Gastrocnemius medialis (tissue), 4 donors: ENCODE results near the gene CD163L1. TPM values are rescaled to one million over a fixed set of nuclear protein-coding genes. Genes with fewer than 3 reads are reported as not detected.

Experiments
- ATAC-seq, 2 donors: fragments of 150-250 bp; one replicate each; pipeline ENCODE4 v1.9.1; 2016
- DNase-seq, 2 donors: peaks; one replicate each; pipeline ENCODE4 v3.0.0-alpha.2; 2019
- H3K27ac ChIP-seq, 4 donors: fragments of 200-600 bp; sonication (generic); 1 replicate in 1 of 4; 2 replicates in 3 of 4; pipeline ENCODE4 v1.5.1; 2016 to 2018; ENCODE audit warnings: mild to moderate bottlenecking in 2 of 4, moderate library complexity in 1 of 4
- H3K27me3 ChIP-seq, 3 donors: fragments of 200-600 bp; sonication (generic) in 2 of 3; 1 replicate in 1 of 3; 2 replicates in 2 of 3; pipeline versions ENCODE4 v1.5.1 to v1.6.0; 2016 to 2019; ENCODE audit warnings: mild to moderate bottlenecking in 1 of 3, moderate library complexity in 1 of 3
- H3K36me3 ChIP-seq, 2 donors: fragments of 200-600 bp; sonication (generic) in 1 of 2; one replicate each; pipeline ENCODE4 v1.5.1; 2017 to 2018
- H3K4me1 ChIP-seq, 2 donors: fragments of 200-600 bp; sonication (generic) in 1 of 2; one replicate each; pipeline ENCODE4 v1.5.1; 2016 to 2017; ENCODE audit warnings: mild to moderate bottlenecking in 2 of 2
- H3K4me3 ChIP-seq, 4 donors: fragments of 200-600 bp; sonication (generic) in 3 of 4; 1 replicate in 1 of 4; 2 replicates in 3 of 4; pipeline ENCODE4 v1.5.1; 2016 to 2019; ENCODE audit warnings: mild to moderate bottlenecking in 2 of 4
- H3K9me3 ChIP-seq, 3 donors: fragments of 200-600 bp; sonication (generic) in 2 of 3; 1 replicate in 1 of 3; 2 replicates in 2 of 3; pipeline ENCODE4 v1.5.1; 2016 to 2019
- POLR2A ChIP-seq, 2 donors: fragments of 450-650 bp; IDR thresholded peaks; one replicate each; pipeline ENCODE4 v1.6.1; 2017; ENCODE audit warnings: antibody characterized with exemption in 2 of 2, mild to moderate bottlenecking in 2 of 2, moderate library complexity in 2 of 2
- in situ Hi-C, 4 donors: fragments of 200-750 bp; cut with MboI; loops; one replicate each; pipeline versions ENCODE4 v1.15.0 to v1.8.0; 2017; ENCODE audit warnings: low sequenced_read_pairs in 4 of 4
- intact Hi-C: fragments of 100-400 bp; cut with DNase I; formaldehyde crosslinking; loops from one replicate; pipeline ENCODE4 v1.15.1; 2023; ENCODE audit warnings: low total_unique reads
- total RNA-seq, 4 donors: library from RNA; depleted of rRNA; stranded (reverse); fragments of >200 nt; gene quantifications; one replicate each; pipeline versions ENCODE4 v1.1.0 to v1.2.3, GENCODE V29; 2016
- TF ChIP-seq, protein P1 (sequence below), 5 experiments: fragments of 450-650 bp in 3 of 5; fragments of 200-600 bp in 2 of 5; sonication (generic) in 2 of 5; IDR thresholded peaks in 4 of 5; conservative IDR thresholded peaks in 1 of 5; 1 replicate in 4 of 5; 2 replicates in 1 of 5; pipeline ENCODE4 v1.5.1; 2016 to 2019; ENCODE audit warnings: antibody characterized with exemption in 5 of 5, mild to moderate bottlenecking in 3 of 5, moderate library complexity in 3 of 5

The CD163L1 gene
- total RNA-seq, 4 donors from 2014 or later, result 0.17 to 2.4 (median 0.44) TPM

DNA sequence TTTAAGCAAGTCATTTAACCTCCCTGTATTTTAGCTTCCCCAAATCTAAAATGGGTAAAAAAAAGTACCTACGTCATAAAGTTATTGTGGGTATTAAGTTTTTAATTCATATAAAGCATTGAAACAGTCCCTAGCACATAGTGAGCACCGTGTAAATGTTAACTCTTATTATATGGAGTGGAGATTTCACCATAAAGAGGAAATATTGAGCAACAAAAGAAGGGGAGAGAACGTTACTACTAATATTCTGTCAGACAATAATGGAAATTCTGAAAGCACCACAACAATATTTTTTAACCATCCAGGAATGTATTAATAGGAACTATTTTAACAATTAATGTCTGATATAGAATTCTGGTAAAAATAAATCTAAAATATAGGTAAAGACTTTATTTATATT lies 7.8 kb upstream of the CD163L1 start:
- Histone ChIP-seq H3K9me3 (peaks cover 0 to 3% (median 0%) of the 10 kb centered on the region in 3 donors), H3K4me1 (no peaks in the 10 kb centered on the region), H3K36me3 (no peaks in the 10 kb centered on the region), H3K27ac (no peak overlapping the region), H3K27me3 (no peaks in the 10 kb centered on the region), H3K4me3 (no peak overlapping the region)
- in situ Hi-C loops (no loop called here), intact Hi-C loops (no loop called here)
- ATAC-seq, result no peak
- no peak for TF ChIP-seq POLR2A (IDR thresholded peaks at IDR 0.05)
- TF ChIP-seq, protein P1, sequence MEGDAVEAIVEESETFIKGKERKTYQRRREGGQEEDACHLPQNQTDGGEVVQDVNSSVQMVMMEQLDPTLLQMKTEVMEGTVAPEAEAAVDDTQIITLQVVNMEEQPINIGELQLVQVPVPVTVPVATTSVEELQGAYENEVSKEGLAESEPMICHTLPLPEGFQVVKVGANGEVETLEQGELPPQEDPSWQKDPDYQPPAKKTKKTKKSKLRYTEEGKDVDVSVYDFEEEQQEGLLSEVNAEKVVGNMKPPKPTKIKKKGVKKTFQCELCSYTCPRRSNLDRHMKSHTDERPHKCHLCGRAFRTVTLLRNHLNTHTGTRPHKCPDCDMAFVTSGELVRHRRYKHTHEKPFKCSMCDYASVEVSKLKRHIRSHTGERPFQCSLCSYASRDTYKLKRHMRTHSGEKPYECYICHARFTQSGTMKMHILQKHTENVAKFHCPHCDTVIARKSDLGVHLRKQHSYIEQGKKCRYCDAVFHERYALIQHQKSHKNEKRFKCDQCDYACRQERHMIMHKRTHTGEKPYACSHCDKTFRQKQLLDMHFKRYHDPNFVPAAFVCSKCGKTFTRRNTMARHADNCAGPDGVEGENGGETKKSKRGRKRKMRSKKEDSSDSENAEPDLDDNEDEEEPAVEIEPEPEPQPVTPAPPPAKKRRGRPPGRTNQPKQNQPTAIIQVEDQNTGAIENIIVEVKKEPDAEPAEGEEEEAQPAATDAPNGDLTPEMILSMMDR (IDR thresholded peaks at IDR 0.05 in 4 of 5, conservative IDR thresholded peaks at IDR 0.05 in 1 of 5), result no peak
- no peak for DNase-seq

DNA sequence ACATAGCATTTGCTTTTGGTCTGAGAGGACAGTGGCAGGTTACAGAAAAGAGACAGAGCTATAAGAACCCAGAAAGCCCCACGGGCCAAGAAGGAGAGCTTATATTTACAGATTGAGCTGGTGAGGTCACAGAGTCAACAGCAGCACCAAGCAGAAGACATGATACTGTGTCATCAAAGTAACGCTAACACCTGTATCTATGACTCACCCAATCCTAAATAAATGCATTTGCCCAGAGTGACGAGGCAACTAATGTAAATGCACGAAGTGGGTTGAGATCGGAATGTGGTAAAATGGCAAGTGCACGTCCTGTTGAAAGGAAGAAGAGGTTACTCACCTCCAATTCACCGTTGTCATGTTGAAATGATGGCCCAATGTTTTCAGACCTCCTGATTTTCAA lies 6.7 kb upstream of the CD163L1 start:
- intact Hi-C loops (no loop called here), in situ Hi-C loops (no loop called here)
- Histone ChIP-seq H3K4me3 (no peak overlapping the region), H3K36me3 (no peaks in the 10 kb centered on the region), H3K4me1 (no peaks in the 10 kb centered on the region), H3K27me3 (no peaks in the 10 kb centered on the region), H3K9me3 (peaks cover 0 to 3% (median 0%) of the 10 kb centered on the region in 3 donors), H3K27ac (no peak overlapping the region)
- TF ChIP-seq, protein P1 (IDR thresholded peaks at IDR 0.05 in 4 of 5, conservative IDR thresholded peaks at IDR 0.05 in 1 of 5), result no peak
- no peak for TF ChIP-seq POLR2A (IDR thresholded peaks at IDR 0.05)
- DNase-seq (no peak), ATAC-seq (no peak)

DNA sequence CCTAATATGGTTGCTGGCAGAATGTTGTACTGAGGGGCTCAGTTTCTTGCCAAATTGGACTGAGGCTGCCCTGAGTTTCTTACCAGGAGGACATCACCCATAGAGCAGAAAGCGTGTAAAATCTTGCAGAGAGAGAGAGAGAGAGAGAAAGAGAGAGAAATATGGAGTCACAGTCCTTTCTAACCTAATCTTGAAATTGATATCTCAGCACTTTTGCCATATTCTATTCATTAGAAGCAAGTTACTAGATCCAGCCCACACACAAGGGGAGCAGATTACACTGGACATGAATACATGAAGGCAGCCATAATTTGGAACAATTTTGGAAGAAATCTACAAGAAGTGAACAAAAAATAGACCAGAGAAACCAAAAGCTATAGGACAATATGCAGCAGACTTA lies 4.1 kb upstream of the CD163L1 start:
- Histone ChIP-seq H3K27me3 (no peaks in the 10 kb centered on the region), H3K4me1 (no peaks in the 10 kb centered on the region), H3K27ac (no peak overlapping the region), H3K9me3 (no peaks in the 10 kb centered on the region), H3K4me3 (no peak overlapping the region), H3K36me3 (no peaks in the 10 kb centered on the region)
- no peak for TF ChIP-seq POLR2A (IDR thresholded peaks at IDR 0.05)
- TF ChIP-seq, protein P1 (IDR thresholded peaks at IDR 0.05 in 4 of 5, conservative IDR thresholded peaks at IDR 0.05 in 1 of 5), result no peak
- in situ Hi-C loops (no loop called here), intact Hi-C loops (no loop called here)
- DNase-seq, result no peak
- no peak for ATAC-seq

DNA sequence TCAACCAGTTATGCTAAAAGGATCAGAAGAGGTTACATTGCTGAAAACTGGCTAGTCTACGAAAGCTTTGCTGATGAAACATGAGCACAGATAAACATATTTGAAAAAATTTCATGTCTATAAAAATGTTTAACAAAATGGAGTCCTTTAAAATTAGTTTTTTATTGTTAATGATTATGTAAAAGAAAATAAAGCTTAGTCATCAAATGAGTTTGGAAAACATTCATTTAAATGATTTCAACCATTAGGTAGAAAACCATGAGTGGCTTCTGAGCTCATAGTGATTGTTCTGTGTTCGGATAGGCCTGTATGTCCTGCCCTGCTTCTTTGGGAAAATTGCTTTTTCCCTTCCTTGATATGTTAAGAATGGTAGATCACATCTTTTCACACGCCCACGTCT lies 584 bp upstream of the CD163L1 start:
- Histone ChIP-seq H3K4me1 (no peaks in the 10 kb centered on the region), H3K27me3 (peaks cover 0 to 9% (median 2%) of the 10 kb centered on the region in 3 donors), H3K9me3 (no peaks in the 10 kb centered on the region), H3K36me3 (no peaks in the 10 kb centered on the region), H3K27ac (no peak overlapping the region), H3K4me3 (no peak overlapping the region)
- DNase-seq (no peak), ATAC-seq (no peak)
- in situ Hi-C loops, result no loop called here
- intact Hi-C loops, result no loop called here
- no peak for TF ChIP-seq POLR2A (IDR thresholded peaks at IDR 0.05)
- TF ChIP-seq, protein P1 (IDR thresholded peaks at IDR 0.05 in 4 of 5, conservative IDR thresholded peaks at IDR 0.05 in 1 of 5), result no peak

DNA sequence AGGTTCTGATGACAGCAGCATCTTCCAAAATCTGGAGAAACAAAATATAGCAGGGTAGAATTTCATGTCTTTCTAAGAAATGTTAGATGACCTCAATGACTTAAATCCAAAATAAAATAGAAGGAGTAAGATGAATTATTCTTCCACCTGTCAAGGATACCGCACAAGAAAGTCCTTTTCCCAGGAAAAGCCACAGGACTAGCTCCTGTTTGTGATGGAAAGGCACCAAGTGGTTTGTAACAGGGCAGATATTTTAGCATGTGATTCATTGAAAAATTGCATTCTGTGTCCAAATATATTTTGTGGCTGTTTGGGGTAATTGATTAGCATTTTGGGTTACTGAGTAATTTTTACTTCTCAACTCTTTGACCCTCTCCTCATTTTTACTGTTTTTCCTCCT lies 2.7 kb downstream of the CD163L1 start:
- Histone ChIP-seq H3K27me3 (peaks cover 3 to 9% (median 7%) of the 10 kb centered on the region in 3 donors), H3K27ac (no peak overlapping the region), H3K4me1 (no peaks in the 10 kb centered on the region), H3K9me3 (no peaks in the 10 kb centered on the region), H3K4me3 (no peak overlapping the region), H3K36me3 (no peaks in the 10 kb centered on the region)
- DNase-seq, result no peak
- in situ Hi-C loops, result no loop called here
- ATAC-seq, result no peak
- TF ChIP-seq POLR2A (IDR thresholded peaks at IDR 0.05), result no peak
- TF ChIP-seq, protein P1 (IDR thresholded peaks at IDR 0.05 in 4 of 5, conservative IDR thresholded peaks at IDR 0.05 in 1 of 5), result no peak
- intact Hi-C loops, result no loop called here
